ENCODE measurements around the gene CRYZL1. TPM values are rescaled to one million over a fixed set of nuclear protein-coding genes. Genes with fewer than 3 reads are reported as not detected.
"Not testable (repeated sequence)": the region's sequence is repeated elsewhere in the genome, so short reads cannot be mapped to it uniquely, and the experiment has no call there.

The CRYZL1 gene
- total RNA-seq, 2 experiments from 2014 or later, result 39.2 to 45.7 TPM

- Mint-ChIP-seq H3K27ac (no peak overlapping the region), H3K27me3 (no peaks in the 10 kb centered on the region), H3K4me3 (peak overlapping the region; percentile 71), H3K9me3 (no peaks in the 10 kb centered on the region), H3K36me3 (peaks cover 18% of the 10 kb centered on the region), H3K4me1 (peaks cover 25% of the 10 kb centered on the region)
- DNase-seq (no peak), ATAC-seq (ENCODE audit: low read depth) (no peak)
- POLR2A ChIA-PET, result no interaction called here
These were observed 54.6 kb downstream of the CRYZL1 start for GRCh38 chr21:33586927-33587326.

- no peak for DNase-seq
- Mint-ChIP-seq H3K27me3 (no peaks in the 10 kb centered on the region), H3K36me3 (peaks cover 17% of the 10 kb centered on the region), H3K4me3 (no peak overlapping the region), H3K27ac (no peak overlapping the region), H3K4me1 (peaks cover 22% of the 10 kb centered on the region), H3K9me3 (no peaks in the 10 kb centered on the region)
- no peak for ATAC-seq (ENCODE audit: low read depth)
- POLR2A ChIA-PET, result interaction anchor here (0.7 kb wide), 1 partner anchor 12 kb away, joined by 3 read pairs; no protein-coding TSS in a partner anchor
These were observed 57.1 kb downstream of the CRYZL1 start for GRCh38 chr21:33584455-33584854.

- Mint-ChIP-seq H3K27me3 (no peaks in the 10 kb centered on the region), H3K27ac (peak overlapping the region; percentile 44), H3K4me3 (no peak overlapping the region), H3K36me3 (peaks cover 13% of the 10 kb centered on the region), H3K4me1 (peaks cover under 1% of the 10 kb centered on the region), H3K9me3 (no peaks in the 10 kb centered on the region)
- no peak for DNase-seq
- no peak for ATAC-seq (ENCODE audit: low read depth)
- POLR2A ChIA-PET, result interaction anchor here (1.3 kb wide), 1 partner anchor 9 kb away, joined by 3 read pairs; no protein-coding TSS in a partner anchor
These were observed 62.5 kb downstream of the CRYZL1 start for GRCh38 chr21:33578959-33579542.

- Mint-ChIP-seq H3K36me3 (peaks cover 17% of the 10 kb centered on the region), H3K4me3 (no peak overlapping the region), H3K4me1 (peaks cover 3% of the 10 kb centered on the region), H3K27me3 (no peaks in the 10 kb centered on the region), H3K9me3 (no peaks in the 10 kb centered on the region), H3K27ac (no peak overlapping the region)
- no peak for DNase-seq
- POLR2A ChIA-PET, result interaction anchor here (1.3 kb wide), 1 partner anchor 10 kb away, joined by 3 read pairs; no protein-coding TSS in a partner anchor
- no peak for ATAC-seq (ENCODE audit: low read depth)
These were observed 63.3 kb downstream of the CRYZL1 start for GRCh38 chr21:33578214-33578613.

- not testable (repeated sequence) for ATAC-seq (ENCODE audit: low read depth); H3K27me3 Mint-ChIP-seq
- H3K36me3 Mint-ChIP-seq, result peaks cover 14% of the 10 kb centered on the region
These were observed 64.8 kb downstream of the CRYZL1 start for GRCh38 chr21:33576741-33577141.

GRCh38 chr21:33572350-33572749, 69.2 kb downstream of the CRYZL1 start:
- DNase-seq (no peak), ATAC-seq (ENCODE audit: low read depth) (no peak)
- POLR2A ChIA-PET, result interaction anchor here (0.7 to 1.8 kb wide), 2 partner anchors 10 to 16 kb away, joined by 5 to 6 read pairs; partner anchors contain the start of gene DONSON
- peaks cover 9% of the 10 kb centered on the region for H3K4me1 Mint-ChIP-seq
- peaks cover 35% of the 10 kb centered on the region for H3K36me3 Mint-ChIP-seq
- no peak overlapping the region for H3K4me3 Mint-ChIP-seq
- H3K27ac Mint-ChIP-seq, result no peak overlapping the region
- no peaks in the 10 kb centered on the region for H3K27me3 Mint-ChIP-seq
- no peaks in the 10 kb centered on the region for H3K9me3 Mint-ChIP-seq

More at GRCh38 chr21:33576741-33577141, 64.8 kb downstream of the CRYZL1 start:
- not testable (repeated sequence) for H3K27ac Mint-ChIP-seq, H3K4me3 Mint-ChIP-seq, DNase-seq, H3K9me3 Mint-ChIP-seq, H3K4me1 Mint-ChIP-seq
- POLR2A ChIA-PET, result interaction anchor here (1.6 kb wide), 1 partner anchor 12 kb away, joined by 4 read pairs; the partner anchor contains the start of gene DONSON

GRCh38 chr21:33569991-33570390, 71.5 kb downstream of the CRYZL1 start:
- ATAC-seq (ENCODE audit: low read depth), result no peak
- POLR2A ChIA-PET, result no interaction called here
- peaks cover 9% of the 10 kb centered on the region for H3K4me1 Mint-ChIP-seq
- no peaks in the 10 kb centered on the region for H3K9me3 Mint-ChIP-seq
- H3K27me3 Mint-ChIP-seq, result no peaks in the 10 kb centered on the region
- no peak overlapping the region for H3K4me3 Mint-ChIP-seq
- DNase-seq, result no peak
- H3K36me3 Mint-ChIP-seq, result peaks cover 31% of the 10 kb centered on the region
- peak overlapping the region; percentile 6 for H3K27ac Mint-ChIP-seq

- no peak for DNase-seq
- H3K9me3 Mint-ChIP-seq, result no peaks in the 10 kb centered on the region
- no peaks in the 10 kb centered on the region for H3K27me3 Mint-ChIP-seq
- POLR2A ChIA-PET, result no interaction called here
- H3K36me3 Mint-ChIP-seq, result peaks cover 24% of the 10 kb centered on the region
- no peak overlapping the region for H3K4me3 Mint-ChIP-seq
- peaks cover 6% of the 10 kb centered on the region for H3K4me1 Mint-ChIP-seq
- no peak for ATAC-seq (ENCODE audit: low read depth)
- no peak overlapping the region for H3K27ac Mint-ChIP-seq
These were observed 73.1 kb downstream of the CRYZL1 start for GRCh38 chr21:33568448-33568847.

GRCh38 chr21:33567914-33568313, 73.6 kb downstream of the CRYZL1 start:
- no peak for DNase-seq
- POLR2A ChIA-PET, result no interaction called here
- H3K4me1 Mint-ChIP-seq, result peaks cover 8% of the 10 kb centered on the region
- peak overlapping the region; percentile 42 for H3K27ac Mint-ChIP-seq
- peaks cover 26% of the 10 kb centered on the region for H3K36me3 Mint-ChIP-seq
- no peak overlapping the region for H3K4me3 Mint-ChIP-seq
- no peaks in the 10 kb centered on the region for H3K9me3 Mint-ChIP-seq
- no peak for ATAC-seq (ENCODE audit: low read depth)
- H3K27me3 Mint-ChIP-seq, result no peaks in the 10 kb centered on the region

GRCh38 chr21:33566514-33566913, 75.0 kb downstream of the CRYZL1 start:
- DNase-seq, result no peak
- Mint-ChIP-seq H3K27me3 (no peaks in the 10 kb centered on the region), H3K27ac (no peak overlapping the region), H3K4me3 (no peak overlapping the region), H3K9me3 (no peaks in the 10 kb centered on the region), H3K36me3 (peaks cover 25% of the 10 kb centered on the region), H3K4me1 (peaks cover 9% of the 10 kb centered on the region)
- POLR2A ChIA-PET, result interaction anchor here (1.4 kb wide), 1 partner anchor 22 kb away, joined by 5 read pairs; the partner anchor contains the start of gene DONSON
- ATAC-seq (ENCODE audit: low read depth), result no peak

- no peaks in the 10 kb centered on the region for H3K27me3 Mint-ChIP-seq
- POLR2A ChIA-PET, result no interaction called here
- no peak overlapping the region for H3K4me3 Mint-ChIP-seq
- no peak overlapping the region for H3K27ac Mint-ChIP-seq
- peaks cover 8% of the 10 kb centered on the region for H3K4me1 Mint-ChIP-seq
- H3K36me3 Mint-ChIP-seq, result peaks cover 29% of the 10 kb centered on the region
- DNase-seq (no peak), ATAC-seq (ENCODE audit: low read depth) (no peak)
- no peaks in the 10 kb centered on the region for H3K9me3 Mint-ChIP-seq
These were observed 79.2 kb downstream of the CRYZL1 start for GRCh38 chr21:33562389-33562788.

- POLR2A ChIA-PET, result no interaction called here
- peaks cover 10% of the 10 kb centered on the region for H3K4me1 Mint-ChIP-seq
- H3K27me3 Mint-ChIP-seq, result no peaks in the 10 kb centered on the region
- H3K4me3 Mint-ChIP-seq, result no peak overlapping the region
- peak overlapping the region; percentile 2 for H3K27ac Mint-ChIP-seq
- peaks cover 38% of the 10 kb centered on the region for H3K36me3 Mint-ChIP-seq
- DNase-seq, result no peak
- H3K9me3 Mint-ChIP-seq, result no peaks in the 10 kb centered on the region
- ATAC-seq (ENCODE audit: low read depth), result no peak
These were observed 80.2 kb downstream of the CRYZL1 start for GRCh38 chr21:33561373-33561772.

- DNase-seq (no peak), ATAC-seq (ENCODE audit: low read depth) (no peak)
- Mint-ChIP-seq H3K4me3 (no peak overlapping the region), H3K9me3 (no peaks in the 10 kb centered on the region), H3K36me3 (peaks cover 42% of the 10 kb centered on the region), H3K4me1 (peaks cover 12% of the 10 kb centered on the region), H3K27me3 (no peaks in the 10 kb centered on the region), H3K27ac (no peak overlapping the region)
- POLR2A ChIA-PET, result no interaction called here
These were observed 80.6 kb downstream of the CRYZL1 start for GRCh38 chr21:33560965-33561364.

- POLR2A ChIA-PET, result no interaction called here
- DNase-seq, result no peak
- no peak for ATAC-seq (ENCODE audit: low read depth)
These were observed 81.7 kb downstream of the CRYZL1 start for GRCh38 chr21:33559813-33560212.

More at GRCh38 chr21:33559813-33560212, 81.7 kb downstream of the CRYZL1 start:
- Mint-ChIP-seq H3K27ac (no peak overlapping the region), H3K4me3 (no peak overlapping the region), H3K36me3 (peaks cover 47% of the 10 kb centered on the region), H3K27me3 (no peaks in the 10 kb centered on the region), H3K9me3 (no peaks in the 10 kb centered on the region), H3K4me1 (peaks cover 20% of the 10 kb centered on the region)

Measured in activated naive CD8-positive, alpha-beta T cell treated with anti-CD3 and anti-CD28 coated beads, Interleukin-2, amount 10 ng/mL, durations not matched to agents 7 days and 5 days (primary cell).